KOPT-K1 (cell line): ENCODE results near the gene USP9X.
"Not testable (repeated sequence)": the region's sequence is repeated elsewhere in the genome, so short reads cannot be mapped to it uniquely, and the experiment has no call there.

Experiments
- H3K27ac ChIP-seq: fragments of 200-600 bp; sonication (generic); 2 replicates; pipeline ENCODE4 v1.5.1; 2016; ENCODE audit warnings: antibody characterized with exemption, mild to moderate bottlenecking, low read depth, low read length; ENCODE audit not compliant: poor library complexity, severe bottlenecking
- H3K36me3 ChIP-seq: fragments of 200-600 bp; sonication (generic); 2 replicates; pipeline ENCODE4 v1.5.1; 2017; ENCODE audit warnings: antibody characterized with exemption, mild to moderate bottlenecking, low read length, moderate library complexity; ENCODE audit not compliant: insufficient read depth
- H3K9me3 ChIP-seq: fragments of 200-600 bp; sonication (generic); 2 replicates; pipeline ENCODE4 v1.5.1; 2017; ENCODE audit warnings: antibody characterized with exemption, low read length, mild to moderate bottlenecking; ENCODE audit not compliant: insufficient read depth, poor library complexity, severe bottlenecking

The USP9X gene

GRCh38 chrX:41250867-41251266, 165.6 kb downstream of the USP9X start:
- Histone ChIP-seq H3K9me3 (no peaks in the 10 kb centered on the region), H3K27ac (no peak overlapping the region), H3K36me3 (no peaks in the 10 kb centered on the region)

DNA sequence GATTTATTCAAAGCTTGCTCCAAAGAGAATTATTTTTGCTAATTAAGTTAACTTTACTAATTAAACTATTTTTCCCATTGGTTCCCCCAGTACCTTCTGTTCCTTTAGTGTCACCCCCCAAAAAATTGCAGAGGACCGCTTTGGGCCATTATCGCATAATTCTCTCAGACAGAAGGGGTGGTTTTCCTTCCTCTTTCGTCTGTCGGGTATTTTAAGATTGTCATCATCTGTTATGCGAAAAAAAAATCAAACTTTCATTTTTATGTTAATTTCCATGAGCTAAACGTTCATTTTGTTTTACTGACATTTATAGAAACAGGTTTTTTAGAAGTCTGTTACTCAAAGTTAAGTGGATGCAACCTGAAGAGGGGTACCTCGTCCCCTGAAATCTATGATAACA, 172.6 kb downstream of the USP9X start:
- H3K27ac ChIP-seq: no peak overlapping the region
- no peaks in the 10 kb centered on the region for H3K9me3 ChIP-seq
- no peaks in the 10 kb centered on the region for H3K36me3 ChIP-seq

- H3K9me3 ChIP-seq: no peaks in the 10 kb centered on the region
- H3K36me3 ChIP-seq: no peaks in the 10 kb centered on the region
- no peak overlapping the region for H3K27ac ChIP-seq
These were observed 173.0 kb downstream of the USP9X start for GRCh38 chrX:41258226-41258625.

GRCh38 chrX:41258871-41259270, 173.6 kb downstream of the USP9X start:
- Histone ChIP-seq H3K9me3 (no peaks in the 10 kb centered on the region), H3K36me3 (no peaks in the 10 kb centered on the region), H3K27ac (no peak overlapping the region)

- Histone ChIP-seq H3K27ac (no peak overlapping the region), H3K36me3 (no peaks in the 10 kb centered on the region), H3K9me3 (no peaks in the 10 kb centered on the region)
These were observed 174.3 kb downstream of the USP9X start for GRCh38 chrX:41259516-41259915.

GRCh38 chrX:41265615-41266014, 180.4 kb downstream of the USP9X start:
- Histone ChIP-seq H3K9me3 (no peaks in the 10 kb centered on the region), H3K27ac (no peak overlapping the region), H3K36me3 (no peaks in the 10 kb centered on the region)

DNA sequence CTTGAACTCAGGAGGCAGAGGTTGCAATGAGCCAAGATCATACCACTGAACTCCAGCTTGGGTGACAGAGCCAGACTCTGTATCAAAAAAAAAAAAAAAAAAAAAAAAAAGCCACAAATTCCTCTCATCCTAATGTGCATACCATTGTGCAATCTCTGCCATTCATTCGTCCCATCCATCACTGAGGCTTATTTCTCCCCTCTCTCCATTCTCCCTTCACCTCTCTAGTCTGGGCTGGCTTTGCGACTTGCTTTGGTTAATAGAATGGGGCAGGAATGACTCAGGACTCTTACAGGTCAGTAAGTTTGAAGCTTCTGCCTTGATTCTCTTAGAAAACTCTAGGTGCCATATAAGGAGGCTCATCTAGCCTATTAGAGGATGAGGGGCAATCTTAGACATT, 188.4 kb downstream of the USP9X start:
- Histone ChIP-seq H3K36me3 (no peaks in the 10 kb centered on the region), H3K9me3 (no peaks in the 10 kb centered on the region), H3K27ac (no peak overlapping the region)

GRCh38 chrX:41275661-41276609, 190.7 kb downstream of the USP9X start:
- no peaks in the 10 kb centered on the region for H3K36me3 ChIP-seq
- peak overlapping the region; percentile 63 for H3K27ac ChIP-seq
- H3K9me3 ChIP-seq: no peaks in the 10 kb centered on the region

DNA sequence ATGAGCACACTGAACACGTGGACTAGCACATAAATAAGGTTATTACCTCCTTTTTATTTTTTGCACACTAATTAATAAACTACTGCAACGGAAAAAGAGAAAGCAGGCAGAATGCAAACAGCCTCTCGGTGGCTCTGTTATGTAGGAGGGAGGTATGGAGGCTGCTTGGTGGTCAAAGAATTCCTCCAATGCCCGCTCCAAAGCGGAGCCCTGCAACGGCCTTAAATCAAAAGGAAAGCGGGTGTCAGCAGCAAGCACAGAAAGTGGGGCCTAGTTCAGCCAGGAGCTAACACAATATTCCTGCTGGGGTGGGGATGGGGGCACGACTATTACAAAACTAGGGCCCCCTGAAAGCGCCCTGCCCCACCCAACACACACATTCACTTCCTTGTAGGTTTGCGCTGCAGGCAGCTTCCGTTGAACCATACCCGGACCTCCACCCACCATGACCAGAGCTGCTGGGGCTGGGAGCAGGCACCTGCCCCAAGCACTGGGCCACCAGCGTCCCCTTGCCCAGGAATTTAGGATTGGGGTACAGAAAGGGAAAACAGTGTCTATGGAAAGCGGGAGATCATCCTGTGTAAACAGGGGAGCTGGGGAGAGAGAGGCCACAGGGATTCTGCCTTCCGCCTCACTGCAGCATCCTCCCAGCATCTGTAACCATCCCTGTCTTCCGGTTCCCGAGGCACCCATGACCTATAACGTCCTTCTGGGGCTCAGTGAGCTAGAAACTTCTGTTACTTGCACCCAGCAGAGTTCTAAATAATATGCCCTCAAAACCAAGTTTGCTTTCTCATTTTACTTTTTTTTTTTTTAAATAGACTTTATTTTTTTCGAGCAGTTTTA, 191.6 kb downstream of the USP9X start:
- Histone ChIP-seq H3K9me3 (no peaks in the 10 kb centered on the region), H3K27ac (peak overlapping the region; percentile 63), H3K36me3 (no peaks in the 10 kb centered on the region)

- H3K27ac ChIP-seq, H3K36me3 ChIP-seq, H3K9me3 ChIP-seq: not testable (repeated sequence)
These were observed 197.1 kb downstream of the USP9X start for GRCh38 chrX:41282307-41282706.

GRCh38 chrX:41285928-41286327, 200.7 kb downstream of the USP9X start:
- H3K36me3 ChIP-seq, H3K9me3 ChIP-seq, H3K27ac ChIP-seq: not testable (repeated sequence)
